Effector memory CD4-positive, alpha-beta T cell (primary cell): ENCODE results near the gene PPP1R12B.
"Not testable (repeated sequence)": the region's sequence is repeated elsewhere in the genome, so short reads cannot be mapped to it uniquely, and the experiment has no call there.

Experiments
- DNase-seq, 3 donors: peaks; one replicate each; pipeline ENCODE4 v3.0.0-alpha.2; 2020
- H3K27ac ChIP-seq: 2 replicates; pipeline ENCODE4 v1.7.0; 2013; ENCODE audit warnings: mild to moderate bottlenecking, low read length, moderate library complexity; ENCODE audit not compliant: insufficient read depth, poor library complexity, severe bottlenecking
- H3K27me3 ChIP-seq: replicated peaks from 2 replicates; pipeline ENCODE4 v1.7.0; 2013; ENCODE audit warnings: mild to moderate bottlenecking, low read length; ENCODE audit not compliant: insufficient read depth, control insufficient read depth, poor library complexity, severe bottlenecking
- H3K36me3 ChIP-seq: 2 replicates; pipeline ENCODE4 v1.7.0; 2013; ENCODE audit warnings: mild to moderate bottlenecking, low read length, moderate library complexity; ENCODE audit not compliant: control insufficient read depth, insufficient read depth
- H3K4me1 ChIP-seq: 2 replicates; pipeline ENCODE4 v1.7.0; 2013; ENCODE audit warnings: low read length, mild to moderate bottlenecking; ENCODE audit not compliant: control insufficient read depth, insufficient read depth, poor library complexity, severe bottlenecking
- H3K4me3 ChIP-seq: 2 replicates; pipeline ENCODE4 v1.7.0; 2013; ENCODE audit warnings: low read length, low read depth, mild to moderate bottlenecking; ENCODE audit not compliant: insufficient read depth, poor library complexity, severe bottlenecking
- H3K9me3 ChIP-seq: 2 replicates; pipeline ENCODE4 v1.7.0; 2013; ENCODE audit warnings: mild to moderate bottlenecking, low read length, moderate library complexity; ENCODE audit not compliant: control insufficient read depth

PPP1R12B gene

GRCh38 chr1:202571719-202572339 lies 223.3 kb downstream of the PPP1R12B start:
- H3K4me3 ChIP-seq = no peak overlapping the region
- no peaks in the 10 kb centered on the region for H3K36me3 ChIP-seq
- no peaks in the 10 kb centered on the region for H3K4me1 ChIP-seq
- no peaks in the 10 kb centered on the region for H3K9me3 ChIP-seq
- H3K27me3 ChIP-seq = no peaks in the 10 kb centered on the region
- DNase-seq = no peak
- H3K27ac ChIP-seq = no peak overlapping the region

DNA sequence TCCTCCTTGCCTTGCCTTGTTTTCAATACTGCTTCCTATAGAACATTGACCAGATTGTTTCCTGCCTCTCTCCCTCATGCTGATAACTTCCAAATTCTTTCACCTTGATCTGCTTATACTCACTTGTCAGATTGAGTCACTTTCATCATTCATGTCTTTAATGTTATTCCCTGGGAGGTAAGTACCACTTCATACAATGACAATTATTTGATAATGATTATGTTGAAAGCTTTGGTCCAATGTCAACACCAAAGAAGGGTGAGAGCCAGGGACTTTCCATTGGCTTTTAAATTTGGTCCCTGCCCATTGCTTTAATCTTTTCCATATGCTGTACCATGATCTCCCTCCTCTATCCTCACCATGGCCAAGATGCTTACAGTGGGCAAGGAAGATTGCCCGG lies 224.4 kb downstream of the PPP1R12B start:
- no peaks in the 10 kb centered on the region for H3K27me3 ChIP-seq
- no peaks in the 10 kb centered on the region for H3K4me1 ChIP-seq
- H3K4me3 ChIP-seq = no peak overlapping the region
- DNase-seq = no peak
- H3K27ac ChIP-seq = no peak overlapping the region
- H3K36me3 ChIP-seq = no peaks in the 10 kb centered on the region
- H3K9me3 ChIP-seq = no peaks in the 10 kb centered on the region

DNA sequence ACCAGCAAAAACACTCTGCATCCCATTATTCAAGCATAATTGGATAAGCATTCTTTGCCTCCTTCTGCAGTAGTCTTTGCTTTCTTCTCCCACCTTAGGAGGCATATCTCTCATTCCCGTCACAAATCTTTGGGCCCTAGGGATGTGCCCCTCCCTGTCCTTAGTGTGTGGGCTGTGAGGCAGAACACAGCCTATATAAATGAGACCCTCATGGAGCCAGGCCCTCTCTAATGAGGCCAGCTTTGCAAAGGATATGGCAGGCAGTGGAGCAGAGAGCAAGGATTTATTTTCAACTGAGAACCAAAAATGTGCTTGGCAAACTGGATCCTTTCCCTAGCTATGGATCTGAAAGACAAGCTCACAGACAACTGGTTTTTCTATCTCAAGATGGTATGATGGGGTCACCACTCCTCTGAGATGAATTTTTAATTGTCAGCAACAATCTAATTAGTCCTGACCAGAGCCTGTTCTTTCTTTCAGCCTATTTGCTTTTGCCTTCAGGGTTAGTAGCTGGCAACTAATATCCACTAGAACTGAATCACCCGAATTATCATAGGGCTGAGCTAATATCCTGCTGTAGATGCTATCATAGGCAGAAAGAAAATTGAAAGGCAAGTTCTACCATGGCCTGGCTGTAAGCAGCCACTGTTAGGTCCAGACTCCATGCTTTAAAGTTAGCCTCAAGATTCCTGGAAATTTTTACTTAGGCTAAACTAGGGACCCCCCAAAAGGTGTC lies 227.6 kb downstream of the PPP1R12B start:
- H3K27ac ChIP-seq = no peak overlapping the region
- H3K36me3 ChIP-seq = peaks cover 3% of the 10 kb centered on the region
- H3K9me3 ChIP-seq = no peaks in the 10 kb centered on the region
- no peak overlapping the region for H3K4me3 ChIP-seq
- no peaks in the 10 kb centered on the region for H3K4me1 ChIP-seq
- no peak for DNase-seq
- H3K27me3 ChIP-seq = no peaks in the 10 kb centered on the region

- Histone ChIP-seq H3K4me1 (no peaks in the 10 kb centered on the region), H3K36me3 (peaks cover 3% of the 10 kb centered on the region), H3K27me3 (no peaks in the 10 kb centered on the region), H3K27ac (no peak overlapping the region), H3K4me3 (no peak overlapping the region), H3K9me3 (no peaks in the 10 kb centered on the region)
- no peak for DNase-seq
Measured at GRCh38 chr1:202576816-202577215, 228.3 kb downstream of the PPP1R12B start.

- Histone ChIP-seq H3K4me3 (no peak overlapping the region), H3K27me3 (no peaks in the 10 kb centered on the region), H3K36me3 (peaks cover 3% of the 10 kb centered on the region), H3K27ac (no peak overlapping the region), H3K4me1 (no peaks in the 10 kb centered on the region), H3K9me3 (no peaks in the 10 kb centered on the region)
- DNase-seq = no peak
Measured at GRCh38 chr1:202577381-202577780, 228.9 kb downstream of the PPP1R12B start.

DNA sequence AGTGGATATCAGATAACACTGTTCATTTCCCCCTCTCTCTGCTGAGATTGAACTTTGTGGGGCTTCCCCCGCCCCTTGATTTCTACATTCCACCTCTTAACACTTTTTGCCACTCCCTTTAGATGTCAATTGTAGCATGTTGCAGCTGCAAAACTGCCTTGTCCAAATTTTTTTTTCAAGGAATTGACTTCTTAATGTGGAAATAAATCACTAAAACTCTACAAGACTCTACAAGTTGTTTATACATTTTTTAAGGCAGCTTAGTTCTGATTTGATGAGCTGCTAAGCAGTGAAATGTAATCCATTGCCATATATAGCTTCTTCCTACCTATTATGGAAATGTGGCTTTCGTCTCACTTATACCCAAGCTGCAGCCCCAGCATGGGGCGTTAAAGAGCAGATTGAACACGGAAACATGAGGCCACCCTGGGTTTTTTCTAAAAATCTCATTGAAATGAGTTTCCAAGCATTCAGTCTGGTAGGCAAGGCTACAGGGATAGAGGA lies 229.6 kb downstream of the PPP1R12B start:
- Histone ChIP-seq H3K4me1 (no peaks in the 10 kb centered on the region), H3K27ac (no peak overlapping the region), H3K4me3 (no peak overlapping the region), H3K27me3 (no peaks in the 10 kb centered on the region), H3K36me3 (peaks cover 3% of the 10 kb centered on the region), H3K9me3 (no peaks in the 10 kb centered on the region)
- DNase-seq = no peak

- no peaks in the 10 kb centered on the region for H3K4me1 ChIP-seq
- no peak overlapping the region for H3K4me3 ChIP-seq
- no peaks in the 10 kb centered on the region for H3K27me3 ChIP-seq
- DNase-seq = no peak
- no peaks in the 10 kb centered on the region for H3K9me3 ChIP-seq
- H3K27ac ChIP-seq = no peak overlapping the region
- peaks cover 3% of the 10 kb centered on the region for H3K36me3 ChIP-seq
Measured at GRCh38 chr1:202578565-202578964, 230.1 kb downstream of the PPP1R12B start.

- no peak for DNase-seq
- Histone ChIP-seq H3K27me3 (no peaks in the 10 kb centered on the region), H3K36me3 (peaks cover 3% of the 10 kb centered on the region), H3K27ac (no peak overlapping the region), H3K4me1 (no peaks in the 10 kb centered on the region), H3K4me3 (no peak overlapping the region), H3K9me3 (no peaks in the 10 kb centered on the region)
Measured at GRCh38 chr1:202579806-202580205, 231.3 kb downstream of the PPP1R12B start.

DNA sequence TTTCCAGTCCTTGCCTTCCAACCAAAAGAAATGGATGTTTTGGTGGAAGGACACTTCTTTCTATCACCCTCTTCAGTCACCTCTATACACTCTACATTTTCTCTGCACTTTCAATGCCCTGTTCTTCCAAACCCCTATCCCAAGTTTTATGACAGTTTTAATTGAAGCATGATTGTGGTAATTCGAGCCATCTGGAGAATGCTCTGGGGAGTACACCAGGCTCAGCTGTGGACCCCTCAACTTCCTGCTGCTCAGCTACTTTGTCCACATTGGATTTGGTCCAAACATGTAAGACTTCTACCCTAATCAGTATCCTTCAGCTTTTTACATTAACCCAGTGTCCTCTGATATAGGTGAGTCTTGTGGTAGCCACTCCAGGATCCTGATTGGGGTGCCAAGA lies 232.1 kb downstream of the PPP1R12B start:
- no peak for DNase-seq
- H3K4me3 ChIP-seq = no peak overlapping the region
- no peaks in the 10 kb centered on the region for H3K9me3 ChIP-seq
- no peaks in the 10 kb centered on the region for H3K4me1 ChIP-seq
- H3K36me3 ChIP-seq = peaks cover 3% of the 10 kb centered on the region
- no peaks in the 10 kb centered on the region for H3K27me3 ChIP-seq
- no peak overlapping the region for H3K27ac ChIP-seq

GRCh38 chr1:202582350-202582749 lies 233.9 kb downstream of the PPP1R12B start:
- not testable (repeated sequence) for H3K36me3 ChIP-seq, H3K27me3 ChIP-seq, DNase-seq, H3K27ac ChIP-seq, H3K4me1 ChIP-seq, H3K4me3 ChIP-seq, H3K9me3 ChIP-seq
